ENCODE data around the gene KCNQ1.
A peak's percentile ranks its signal among the peaks of the same experiment; 100 is the strongest.

KCNQ1 gene

DNA sequence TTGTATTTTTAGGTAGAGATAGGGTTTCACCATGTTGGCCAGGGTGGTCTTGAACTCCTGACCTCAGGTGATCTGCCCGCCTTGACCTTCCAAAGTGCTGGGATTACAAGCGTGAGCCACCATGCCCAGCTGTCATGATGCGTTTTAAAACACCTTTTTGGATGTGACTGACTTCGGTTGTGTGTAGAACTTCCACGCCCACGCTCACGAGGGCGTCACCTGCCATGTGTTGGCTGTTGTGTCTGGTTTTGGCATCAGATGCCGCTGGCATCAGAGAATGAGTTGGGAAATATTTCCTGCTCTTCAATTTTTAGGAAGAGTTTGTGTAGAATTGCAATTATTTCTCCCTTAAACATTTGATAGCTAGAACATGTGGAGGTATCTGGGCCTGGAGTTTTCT lies 109.1 kb downstream of the KCNQ1 start:
- no peaks in the 10 kb centered on the region for H3K79me2 ChIP-seq (ENCODE audit: insufficient read depth, low read length)
- no peaks in the 10 kb centered on the region for H3K9me3 ChIP-seq (ENCODE audit: insufficient read depth, low read depth, low read length)
- H4K20me1 ChIP-seq (ENCODE audit: insufficient read depth, low read length, poor library complexity, severe bottlenecking): no peaks in the 10 kb centered on the region
- H3K4me2 ChIP-seq (ENCODE audit: low read depth, low read length, poor library complexity, severe bottlenecking): no peak overlapping the region
- H3K36me3 ChIP-seq (ENCODE audit: insufficient read depth, low read length): no peaks in the 10 kb centered on the region
- H3K9ac ChIP-seq (ENCODE audit: low read depth, low read length, poor library complexity, severe bottlenecking): no peak overlapping the region
- H3K4me3 ChIP-seq (ENCODE audit: low read length, poor library complexity, severe bottlenecking): no peak overlapping the region
- peaks cover 2% of the 10 kb centered on the region for H3K4me1 ChIP-seq (ENCODE audit: insufficient read depth, low read length, poor library complexity, severe bottlenecking)
- H3K9me2 ChIP-seq (replicated peaks; ENCODE audit: low read depth, low read length): no peaks in the 10 kb centered on the region
- H2AFZ ChIP-seq (ENCODE audit: low read length): no peak overlapping the region
- H3K27me3 ChIP-seq (ENCODE audit: insufficient read depth, low read length, poor library complexity, severe bottlenecking): no peaks in the 10 kb centered on the region
- TF ChIP-seq EZH2phosphoT487 (IDR thresholded peaks at IDR 0.05; ENCODE audit: borderline replicate concordance): no peak
- TF ChIP-seq, protein P1, sequence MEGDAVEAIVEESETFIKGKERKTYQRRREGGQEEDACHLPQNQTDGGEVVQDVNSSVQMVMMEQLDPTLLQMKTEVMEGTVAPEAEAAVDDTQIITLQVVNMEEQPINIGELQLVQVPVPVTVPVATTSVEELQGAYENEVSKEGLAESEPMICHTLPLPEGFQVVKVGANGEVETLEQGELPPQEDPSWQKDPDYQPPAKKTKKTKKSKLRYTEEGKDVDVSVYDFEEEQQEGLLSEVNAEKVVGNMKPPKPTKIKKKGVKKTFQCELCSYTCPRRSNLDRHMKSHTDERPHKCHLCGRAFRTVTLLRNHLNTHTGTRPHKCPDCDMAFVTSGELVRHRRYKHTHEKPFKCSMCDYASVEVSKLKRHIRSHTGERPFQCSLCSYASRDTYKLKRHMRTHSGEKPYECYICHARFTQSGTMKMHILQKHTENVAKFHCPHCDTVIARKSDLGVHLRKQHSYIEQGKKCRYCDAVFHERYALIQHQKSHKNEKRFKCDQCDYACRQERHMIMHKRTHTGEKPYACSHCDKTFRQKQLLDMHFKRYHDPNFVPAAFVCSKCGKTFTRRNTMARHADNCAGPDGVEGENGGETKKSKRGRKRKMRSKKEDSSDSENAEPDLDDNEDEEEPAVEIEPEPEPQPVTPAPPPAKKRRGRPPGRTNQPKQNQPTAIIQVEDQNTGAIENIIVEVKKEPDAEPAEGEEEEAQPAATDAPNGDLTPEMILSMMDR (conservative IDR thresholded peaks at IDR 0.05; ENCODE audit: low read length): peak; percentile 24
- no peaks in the 10 kb centered on the region for H3F3A ChIP-seq (ENCODE audit: low read depth)

DNA sequence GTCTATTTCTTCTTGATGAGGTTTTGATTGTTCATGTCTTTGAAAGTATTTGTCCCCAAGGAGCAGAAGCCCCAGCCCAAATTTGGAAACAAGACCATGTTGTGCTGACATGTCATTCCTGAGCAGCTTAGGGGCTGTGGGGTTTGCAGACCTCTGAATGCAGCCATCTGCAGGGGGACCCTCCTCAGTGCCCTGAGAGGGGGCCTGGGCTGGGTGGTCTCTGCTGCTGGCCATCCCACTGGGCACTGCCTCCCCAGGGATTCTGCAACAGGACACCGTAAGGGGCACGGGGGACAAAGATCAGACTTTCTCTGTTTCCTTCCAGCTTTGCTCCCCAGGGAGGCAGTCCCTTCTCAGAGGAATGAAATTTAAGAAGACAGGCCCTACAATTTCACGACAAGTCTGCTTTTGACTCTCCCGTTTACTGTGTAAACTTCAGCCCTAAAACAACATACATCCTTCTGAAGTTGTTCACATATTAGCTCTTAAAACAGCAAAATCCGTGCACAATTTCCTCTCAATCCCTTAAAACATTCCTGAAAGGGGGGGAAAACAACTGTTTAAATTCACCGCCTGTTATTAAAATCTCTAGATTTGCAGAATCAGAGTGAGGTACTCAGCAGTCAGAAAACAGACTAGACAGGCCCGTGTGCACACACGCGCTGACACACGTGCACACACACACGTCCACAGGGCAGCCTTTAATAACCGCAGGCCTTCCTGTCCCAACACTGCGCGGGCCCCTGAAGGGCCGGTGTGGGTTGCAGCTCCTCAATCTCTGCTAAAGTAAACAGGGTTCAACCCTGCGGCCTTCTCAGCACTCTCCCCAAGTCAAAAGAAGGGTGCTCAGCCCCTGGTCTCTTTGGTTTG lies 109.8 kb downstream of the KCNQ1 start:
- H3K27me3 ChIP-seq (ENCODE audit: insufficient read depth, low read length, poor library complexity, severe bottlenecking): no peaks in the 10 kb centered on the region
- no peaks in the 10 kb centered on the region for H4K20me1 ChIP-seq (ENCODE audit: insufficient read depth, low read length, poor library complexity, severe bottlenecking)

DNA sequence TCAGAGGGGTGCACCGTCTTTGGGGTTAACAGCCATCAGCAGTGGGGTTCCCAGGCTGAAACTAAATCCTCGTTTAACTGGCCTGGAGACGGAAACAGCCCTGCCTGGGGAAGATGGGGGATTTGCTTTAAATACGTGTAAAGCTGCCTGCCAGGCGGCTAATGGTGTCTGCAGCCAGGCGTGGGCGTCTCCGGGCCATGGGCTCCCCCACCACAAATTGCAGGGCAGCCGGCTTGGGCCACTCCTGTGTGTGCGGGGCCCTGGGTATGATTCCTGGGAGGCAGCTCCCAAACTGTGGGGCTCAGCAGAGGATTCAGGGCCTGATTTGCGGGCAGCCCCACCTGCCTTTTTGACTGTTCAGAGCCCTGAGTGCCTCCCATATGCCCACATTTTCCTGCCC lies 110.5 kb downstream of the KCNQ1 start:
- no peak overlapping the region for H2AFZ ChIP-seq (ENCODE audit: low read length)
- H3K79me2 ChIP-seq (ENCODE audit: insufficient read depth, low read length): no peaks in the 10 kb centered on the region
- H3F3A ChIP-seq (ENCODE audit: low read depth): no peaks in the 10 kb centered on the region
- H3K4me2 ChIP-seq (ENCODE audit: low read depth, low read length, poor library complexity, severe bottlenecking): no peak overlapping the region
- no peaks in the 10 kb centered on the region for H4K20me1 ChIP-seq (ENCODE audit: insufficient read depth, low read length, poor library complexity, severe bottlenecking)
- TF ChIP-seq, protein P1 (conservative IDR thresholded peaks at IDR 0.05; ENCODE audit: low read length): no peak
- TF ChIP-seq EZH2phosphoT487 (IDR thresholded peaks at IDR 0.05; ENCODE audit: borderline replicate concordance): no peak
- no peak overlapping the region for H3K4me3 ChIP-seq (ENCODE audit: low read length, poor library complexity, severe bottlenecking)
- no peak overlapping the region for H3K9ac ChIP-seq (ENCODE audit: low read depth, low read length, poor library complexity, severe bottlenecking)
- no peaks in the 10 kb centered on the region for H3K36me3 ChIP-seq (ENCODE audit: insufficient read depth, low read length)
- H3K27me3 ChIP-seq (ENCODE audit: insufficient read depth, low read length, poor library complexity, severe bottlenecking): no peaks in the 10 kb centered on the region
- H3K9me3 ChIP-seq (ENCODE audit: insufficient read depth, low read depth, low read length): no peaks in the 10 kb centered on the region
- H3K9me2 ChIP-seq (replicated peaks; ENCODE audit: low read depth, low read length): no peaks in the 10 kb centered on the region
- H3K4me1 ChIP-seq (ENCODE audit: insufficient read depth, low read length, poor library complexity, severe bottlenecking): peaks cover 11% of the 10 kb centered on the region

More for the DNA sequence above, 109.8 kb downstream of the KCNQ1 start:
- no peak overlapping the region for H2AFZ ChIP-seq (ENCODE audit: low read length)
- peaks cover 6% of the 10 kb centered on the region for H3K4me1 ChIP-seq (ENCODE audit: insufficient read depth, low read length, poor library complexity, severe bottlenecking)
- H3K9me3 ChIP-seq (ENCODE audit: insufficient read depth, low read depth, low read length): no peaks in the 10 kb centered on the region
- H3K36me3 ChIP-seq (ENCODE audit: insufficient read depth, low read length): no peaks in the 10 kb centered on the region
- no peak overlapping the region for H3K4me3 ChIP-seq (ENCODE audit: low read length, poor library complexity, severe bottlenecking)
- H3K79me2 ChIP-seq (ENCODE audit: insufficient read depth, low read length): no peaks in the 10 kb centered on the region
- no peak for TF ChIP-seq EZH2phosphoT487 (IDR thresholded peaks at IDR 0.05; ENCODE audit: borderline replicate concordance)
- TF ChIP-seq, protein P1 (conservative IDR thresholded peaks at IDR 0.05; ENCODE audit: low read length): no peak
- H3K9me2 ChIP-seq (replicated peaks; ENCODE audit: low read depth, low read length): no peaks in the 10 kb centered on the region
- no peak overlapping the region for H3K4me2 ChIP-seq (ENCODE audit: low read depth, low read length, poor library complexity, severe bottlenecking)
- H3F3A ChIP-seq (ENCODE audit: low read depth): no peaks in the 10 kb centered on the region
- H3K9ac ChIP-seq (ENCODE audit: low read depth, low read length, poor library complexity, severe bottlenecking): no peak overlapping the region

Data from Loucy (cell line).